Measurements from ENCODE around the gene PLIN5.

DNA sequence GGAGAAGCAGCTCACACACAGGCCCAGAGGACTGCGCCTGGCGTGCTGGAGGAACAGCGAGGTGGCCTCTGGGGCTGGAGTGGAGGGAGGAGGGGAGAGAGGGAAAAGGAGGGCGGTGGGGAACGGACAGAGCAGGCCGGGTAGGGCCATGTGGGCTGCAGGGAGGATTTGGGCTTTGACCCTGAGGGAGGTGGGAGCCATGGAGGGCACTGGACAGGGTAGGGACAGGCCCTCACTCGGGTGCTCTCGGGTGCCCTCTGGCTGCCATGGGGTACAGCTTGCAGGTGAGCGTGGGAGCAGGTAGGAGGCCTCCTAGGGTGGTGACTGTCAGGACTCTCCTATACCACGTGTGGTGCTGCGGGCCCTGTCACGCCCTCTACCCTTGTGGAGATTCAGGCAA, 39.6 kb downstream of the PLIN5 start:
- TF ChIP-seq POLR2A (IDR thresholded peaks at IDR 0.05; ENCODE audit: borderline replicate concordance, extremely low read depth, insufficient read depth, insufficient read length) (no peak), RAD21 (IDR thresholded peaks at IDR 0.05; ENCODE audit: low read depth) (peak; percentile 34; the same call in 1 of the 2 replicates), YY1 (IDR thresholded peaks at IDR 0.05; ENCODE audit: extremely low read depth, insufficient replicate concordance, low read depth, low read length) (no peak)
- TF ChIP-seq, protein P1, sequence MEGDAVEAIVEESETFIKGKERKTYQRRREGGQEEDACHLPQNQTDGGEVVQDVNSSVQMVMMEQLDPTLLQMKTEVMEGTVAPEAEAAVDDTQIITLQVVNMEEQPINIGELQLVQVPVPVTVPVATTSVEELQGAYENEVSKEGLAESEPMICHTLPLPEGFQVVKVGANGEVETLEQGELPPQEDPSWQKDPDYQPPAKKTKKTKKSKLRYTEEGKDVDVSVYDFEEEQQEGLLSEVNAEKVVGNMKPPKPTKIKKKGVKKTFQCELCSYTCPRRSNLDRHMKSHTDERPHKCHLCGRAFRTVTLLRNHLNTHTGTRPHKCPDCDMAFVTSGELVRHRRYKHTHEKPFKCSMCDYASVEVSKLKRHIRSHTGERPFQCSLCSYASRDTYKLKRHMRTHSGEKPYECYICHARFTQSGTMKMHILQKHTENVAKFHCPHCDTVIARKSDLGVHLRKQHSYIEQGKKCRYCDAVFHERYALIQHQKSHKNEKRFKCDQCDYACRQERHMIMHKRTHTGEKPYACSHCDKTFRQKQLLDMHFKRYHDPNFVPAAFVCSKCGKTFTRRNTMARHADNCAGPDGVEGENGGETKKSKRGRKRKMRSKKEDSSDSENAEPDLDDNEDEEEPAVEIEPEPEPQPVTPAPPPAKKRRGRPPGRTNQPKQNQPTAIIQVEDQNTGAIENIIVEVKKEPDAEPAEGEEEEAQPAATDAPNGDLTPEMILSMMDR (IDR thresholded peaks at IDR 0.05 in 2 of 3, conservative IDR thresholded peaks at IDR 0.05 in 1 of 3; ENCODE audit: borderline replicate concordance in 1 of 3, insufficient read depth in 1 of 3, low read depth in 2 of 3, low read length in 2 of 3) = peak; percentile 33 to 75 (median 60); a peak in 5 of 6 replicates
- TF ChIP-seq, protein P2, sequence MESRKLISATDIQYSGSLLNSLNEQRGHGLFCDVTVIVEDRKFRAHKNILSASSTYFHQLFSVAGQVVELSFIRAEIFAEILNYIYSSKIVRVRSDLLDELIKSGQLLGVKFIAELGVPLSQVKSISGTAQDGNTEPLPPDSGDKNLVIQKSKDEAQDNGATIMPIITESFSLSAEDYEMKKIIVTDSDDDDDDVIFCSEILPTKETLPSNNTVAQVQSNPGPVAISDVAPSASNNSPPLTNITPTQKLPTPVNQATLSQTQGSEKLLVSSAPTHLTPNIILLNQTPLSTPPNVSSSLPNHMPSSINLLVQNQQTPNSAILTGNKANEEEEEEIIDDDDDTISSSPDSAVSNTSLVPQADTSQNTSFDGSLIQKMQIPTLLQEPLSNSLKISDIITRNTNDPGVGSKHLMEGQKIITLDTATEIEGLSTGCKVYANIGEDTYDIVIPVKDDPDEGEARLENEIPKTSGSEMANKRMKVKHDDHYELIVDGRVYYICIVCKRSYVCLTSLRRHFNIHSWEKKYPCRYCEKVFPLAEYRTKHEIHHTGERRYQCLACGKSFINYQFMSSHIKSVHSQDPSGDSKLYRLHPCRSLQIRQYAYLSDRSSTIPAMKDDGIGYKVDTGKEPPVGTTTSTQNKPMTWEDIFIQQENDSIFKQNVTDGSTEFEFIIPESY (IDR thresholded peaks at IDR 0.05; ENCODE audit: extremely low read depth, insufficient replicate concordance, low read length) = no peak

Measured in HCT116 (cell line).